Limb (tissue), 2 donors: Measurements from ENCODE around the gene MYO1C.
"Not testable (repeated sequence)": the region's sequence is repeated elsewhere in the genome, so short reads cannot be mapped to it uniquely, and the experiment has no call there.

Experiments used
- DNase-seq, 2 donors: peaks; one replicate each; pipeline ENCODE4 v3.0.0-alpha.2; 2016; ENCODE audit errors: extremely low spot score in 2 of 2

The MYO1C gene, protein sequence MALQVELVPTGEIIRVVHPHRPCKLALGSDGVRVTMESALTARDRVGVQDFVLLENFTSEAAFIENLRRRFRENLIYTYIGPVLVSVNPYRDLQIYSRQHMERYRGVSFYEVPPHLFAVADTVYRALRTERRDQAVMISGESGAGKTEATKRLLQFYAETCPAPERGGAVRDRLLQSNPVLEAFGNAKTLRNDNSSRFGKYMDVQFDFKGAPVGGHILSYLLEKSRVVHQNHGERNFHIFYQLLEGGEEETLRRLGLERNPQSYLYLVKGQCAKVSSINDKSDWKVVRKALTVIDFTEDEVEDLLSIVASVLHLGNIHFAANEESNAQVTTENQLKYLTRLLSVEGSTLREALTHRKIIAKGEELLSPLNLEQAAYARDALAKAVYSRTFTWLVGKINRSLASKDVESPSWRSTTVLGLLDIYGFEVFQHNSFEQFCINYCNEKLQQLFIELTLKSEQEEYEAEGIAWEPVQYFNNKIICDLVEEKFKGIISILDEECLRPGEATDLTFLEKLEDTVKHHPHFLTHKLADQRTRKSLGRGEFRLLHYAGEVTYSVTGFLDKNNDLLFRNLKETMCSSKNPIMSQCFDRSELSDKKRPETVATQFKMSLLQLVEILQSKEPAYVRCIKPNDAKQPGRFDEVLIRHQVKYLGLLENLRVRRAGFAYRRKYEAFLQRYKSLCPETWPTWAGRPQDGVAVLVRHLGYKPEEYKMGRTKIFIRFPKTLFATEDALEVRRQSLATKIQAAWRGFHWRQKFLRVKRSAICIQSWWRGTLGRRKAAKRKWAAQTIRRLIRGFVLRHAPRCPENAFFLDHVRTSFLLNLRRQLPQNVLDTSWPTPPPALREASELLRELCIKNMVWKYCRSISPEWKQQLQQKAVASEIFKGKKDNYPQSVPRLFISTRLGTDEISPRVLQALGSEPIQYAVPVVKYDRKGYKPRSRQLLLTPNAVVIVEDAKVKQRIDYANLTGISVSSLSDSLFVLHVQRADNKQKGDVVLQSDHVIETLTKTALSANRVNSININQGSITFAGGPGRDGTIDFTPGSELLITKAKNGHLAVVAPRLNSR

DNA sequence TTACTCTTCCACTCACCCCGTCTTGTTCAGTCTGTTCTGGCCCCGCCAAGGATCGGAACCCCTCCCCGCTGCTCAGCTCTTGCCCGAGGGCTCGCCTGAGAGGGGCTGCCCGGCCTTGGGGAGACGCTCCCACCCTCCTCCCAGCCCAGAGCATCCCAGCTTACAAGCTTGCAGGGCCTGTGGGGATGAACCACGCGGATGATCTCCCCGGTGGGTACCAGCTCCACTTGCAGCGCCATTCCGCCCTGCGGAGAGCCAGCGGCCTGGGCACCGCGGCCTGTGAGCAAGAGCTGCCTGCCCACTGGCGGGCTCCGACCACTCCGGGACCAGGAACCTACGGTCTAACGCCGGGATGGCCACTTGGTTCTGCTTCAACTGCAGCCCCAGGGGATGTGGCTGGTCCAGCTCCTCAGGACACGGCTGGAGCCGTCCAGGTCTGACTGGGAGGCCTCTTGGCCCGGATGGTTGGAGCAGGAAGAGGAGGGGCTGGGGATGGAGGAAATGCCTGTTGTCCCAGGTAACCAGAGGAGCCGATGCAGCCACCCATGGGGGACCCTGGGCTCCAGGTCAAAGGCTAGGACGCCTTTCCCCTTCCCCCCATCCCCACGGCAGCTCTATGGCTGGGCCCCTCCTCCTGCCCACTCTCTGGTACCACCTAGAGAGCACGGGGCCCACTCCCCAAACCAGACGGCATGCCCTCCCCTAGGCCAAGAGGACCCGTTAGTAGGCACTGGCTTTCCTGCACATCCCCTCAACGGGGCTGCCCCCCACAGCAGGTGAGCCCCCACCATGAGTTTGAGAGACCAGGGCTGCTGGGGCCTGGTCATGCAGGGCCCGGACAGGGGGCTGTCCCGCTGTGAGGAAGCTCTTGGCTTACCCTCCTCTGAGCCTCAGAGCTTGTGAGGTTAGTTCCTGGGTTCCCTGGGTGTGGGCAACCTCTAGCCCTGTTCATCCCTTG is at the start of gene MYO1C:
TSS of gene MYO1C (minus strand) at position 438 of the 958 bp plus-strand sequence. CDS start at position 239, 199 bp downstream.
- DNase-seq, result no peak

DNA sequence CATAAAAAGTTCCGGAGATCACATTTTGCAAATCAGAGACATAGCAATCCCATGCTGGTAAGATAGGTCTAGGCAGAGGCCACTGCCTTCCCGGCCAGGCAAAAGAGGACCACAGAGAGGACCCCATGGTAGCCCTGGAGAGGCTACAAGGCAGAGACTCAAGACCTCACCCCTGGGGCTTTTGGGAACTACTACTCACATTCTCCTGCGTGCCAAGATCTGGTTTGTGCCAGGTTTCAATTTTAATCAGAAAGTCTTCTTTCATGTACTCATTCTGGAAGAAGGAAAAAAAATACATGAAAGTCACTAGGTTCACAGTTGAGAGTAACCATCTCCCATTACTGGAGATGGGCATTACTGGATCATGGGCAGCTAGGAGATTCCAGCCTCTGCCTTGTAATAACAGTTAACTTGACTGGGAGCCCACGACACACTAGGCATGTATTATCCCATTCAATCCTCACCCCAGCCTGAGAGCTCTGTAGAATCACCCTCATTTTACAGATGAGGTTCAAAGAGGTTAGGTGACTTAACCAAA is 49.0 kb upstream of the MYO1C start:
- DNase-seq, result no peak

DNA sequence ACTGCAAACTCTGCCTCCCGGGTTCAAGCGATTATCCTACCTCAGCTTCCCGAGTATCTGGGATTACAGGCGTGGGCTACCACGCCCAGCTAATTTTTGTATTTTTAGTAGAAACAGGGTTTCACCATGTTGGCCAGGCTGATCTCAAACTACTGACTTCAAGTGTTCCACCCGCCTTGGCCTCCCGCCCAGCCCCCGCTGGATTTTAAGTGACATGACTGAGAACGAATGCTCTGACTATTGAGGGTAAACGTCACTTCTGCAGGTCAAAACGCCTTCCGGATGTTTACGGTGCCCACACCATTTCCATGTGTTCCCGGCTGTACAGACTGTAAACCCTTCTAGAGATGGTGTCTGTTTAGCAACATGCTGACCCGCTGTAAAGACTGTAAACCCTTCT is 47.3 kb upstream of the MYO1C start:
- DNase-seq, result no peak

DNA sequence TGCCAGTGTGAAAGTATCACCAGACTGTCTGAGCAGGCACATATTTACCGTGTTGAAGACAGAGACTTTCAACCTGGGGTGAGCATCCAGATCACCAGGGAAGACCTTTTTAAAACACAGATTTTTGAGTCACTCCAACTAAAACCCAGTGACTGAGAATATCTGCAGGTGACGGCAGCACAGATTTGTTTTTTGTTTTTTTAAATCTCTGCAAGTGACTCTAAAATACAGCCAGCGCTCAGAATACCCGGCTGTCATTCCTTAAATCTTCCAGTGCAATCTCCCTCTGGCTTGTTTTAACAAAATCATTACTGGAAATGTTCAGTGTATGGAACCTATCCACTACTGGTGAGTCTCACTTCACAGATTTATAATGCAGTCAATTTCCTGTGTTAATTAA is 43.3 kb upstream of the MYO1C start:
- no peak for DNase-seq

DNA sequence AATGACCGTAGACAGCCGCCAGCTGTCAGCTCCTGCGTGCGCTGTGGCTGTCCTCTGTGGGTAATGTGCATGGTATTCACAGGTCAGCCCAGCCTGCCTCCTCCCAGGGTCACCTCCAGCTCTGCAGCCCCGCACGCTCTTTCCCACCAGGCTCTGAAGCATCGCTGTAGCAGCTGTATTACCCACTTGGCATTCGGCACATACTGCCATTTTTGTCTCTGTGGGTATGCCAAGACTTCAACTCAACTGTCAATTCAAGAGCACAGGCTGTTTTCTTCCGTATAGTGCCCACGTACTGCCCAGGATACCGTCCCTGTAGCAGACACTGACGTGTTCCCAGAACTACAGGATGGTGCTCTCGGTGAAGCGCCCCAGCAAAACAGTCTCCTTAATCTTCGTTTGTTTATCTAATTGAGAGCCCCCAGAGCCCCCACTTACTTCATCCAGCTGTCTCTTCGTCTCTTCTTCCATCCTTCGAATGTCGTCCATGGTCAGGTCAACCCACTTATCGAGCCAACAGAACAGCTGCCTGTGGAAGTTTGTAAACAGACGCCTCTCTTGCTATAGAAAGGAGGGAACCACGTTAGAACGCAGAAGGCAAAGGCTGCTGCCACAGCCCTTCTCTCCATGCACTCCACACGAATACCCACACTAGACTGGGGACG is 41.3 kb upstream of the MYO1C start:
- DNase-seq, result no peak

DNA sequence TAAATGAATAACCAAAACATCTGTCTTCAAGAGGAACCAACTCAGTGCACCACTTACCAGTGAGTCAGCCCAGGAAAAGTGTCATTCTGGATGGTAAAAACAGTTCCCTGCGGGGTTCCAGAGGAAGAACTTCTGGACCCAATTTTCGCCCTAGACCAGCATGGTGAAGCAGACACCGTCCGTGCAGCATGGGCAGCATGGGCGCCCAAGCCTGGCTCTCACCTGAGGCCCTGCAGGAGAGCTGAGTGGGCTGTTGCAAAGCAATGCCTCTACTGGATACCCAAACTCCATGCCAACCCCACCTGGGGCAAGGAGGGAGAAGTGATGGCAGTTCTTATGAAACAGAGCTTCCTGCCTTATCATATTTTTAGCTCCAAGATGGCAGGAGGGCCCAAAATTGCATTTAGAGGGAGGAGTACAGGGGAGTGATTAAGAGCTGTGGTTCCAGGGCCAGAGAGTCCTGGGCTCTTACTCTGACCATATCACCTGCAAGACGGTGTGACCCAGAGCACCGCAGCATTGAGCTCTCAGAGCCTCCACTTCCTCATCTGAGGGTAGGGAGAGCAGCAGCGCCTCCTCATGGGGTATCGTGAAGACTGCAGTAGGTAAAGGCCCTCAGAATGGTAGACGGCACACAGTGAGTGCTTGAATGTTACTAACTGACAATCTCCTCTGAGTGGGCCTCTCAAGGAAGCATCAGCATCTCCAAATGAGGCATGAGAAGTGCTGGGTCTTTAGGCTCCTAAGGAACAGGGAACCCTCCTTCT is 40.5 kb upstream of the MYO1C start:
- DNase-seq, result no peak

DNA sequence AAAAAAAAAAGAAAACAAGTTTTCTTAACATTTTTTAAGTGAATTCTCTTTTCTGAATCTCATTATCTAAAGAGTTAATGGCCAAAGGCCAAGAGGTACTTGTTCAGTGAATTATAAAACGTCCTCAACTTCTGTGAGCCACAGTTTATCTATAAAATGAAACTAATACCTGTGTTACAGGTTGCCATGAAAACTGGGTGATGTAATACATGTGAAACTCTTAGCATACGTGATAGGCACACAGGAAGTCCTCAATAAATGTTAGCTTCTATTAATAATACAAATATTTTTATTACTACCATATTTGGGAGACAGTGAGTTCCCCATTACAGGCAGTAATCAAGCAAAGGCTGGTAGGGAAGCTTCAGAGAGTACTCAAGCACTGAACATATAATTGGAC is 37.4 kb upstream of the MYO1C start:
- no peak for DNase-seq

DNA sequence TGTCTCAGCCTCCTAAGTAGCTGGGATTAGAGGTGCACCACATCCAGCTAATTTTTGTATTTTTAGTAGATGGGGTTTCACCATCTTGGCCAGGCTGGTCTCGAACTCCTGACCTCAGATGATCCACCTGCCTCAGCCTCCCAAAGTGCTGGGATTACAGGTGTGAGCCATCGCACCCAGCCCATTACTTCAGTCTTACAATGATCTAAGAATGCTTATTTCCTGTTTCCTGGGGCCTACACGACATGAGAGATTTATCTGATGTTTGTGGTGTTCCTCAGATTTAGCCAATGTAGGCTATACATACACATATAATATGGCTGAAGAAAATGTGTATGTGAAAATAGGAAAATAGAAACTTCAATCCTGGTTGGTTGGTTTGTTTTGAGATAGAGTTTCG is 34.4 kb upstream of the MYO1C start:
- DNase-seq, result not testable (repeated sequence)

DNA sequence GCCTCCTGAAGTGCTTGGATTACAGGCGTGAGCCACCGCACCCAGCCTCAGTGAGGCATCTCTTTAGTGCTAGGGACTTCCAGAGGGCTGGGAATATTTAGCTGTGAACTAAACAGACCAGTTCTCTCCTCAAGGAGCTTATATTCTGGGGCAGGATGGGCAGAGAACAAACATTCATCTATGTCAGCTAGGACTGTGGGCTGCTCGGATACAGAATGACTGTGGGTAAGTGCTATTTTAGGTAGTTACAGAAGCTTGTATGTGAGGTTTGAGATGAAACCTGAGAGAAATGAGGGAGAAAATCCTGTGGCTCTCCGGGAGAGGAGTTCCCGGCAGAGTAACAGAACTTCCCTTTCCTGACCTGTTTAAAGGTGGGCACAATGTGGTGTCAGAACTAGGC is 30.1 kb upstream of the MYO1C start:
- DNase-seq, result no peak

DNA sequence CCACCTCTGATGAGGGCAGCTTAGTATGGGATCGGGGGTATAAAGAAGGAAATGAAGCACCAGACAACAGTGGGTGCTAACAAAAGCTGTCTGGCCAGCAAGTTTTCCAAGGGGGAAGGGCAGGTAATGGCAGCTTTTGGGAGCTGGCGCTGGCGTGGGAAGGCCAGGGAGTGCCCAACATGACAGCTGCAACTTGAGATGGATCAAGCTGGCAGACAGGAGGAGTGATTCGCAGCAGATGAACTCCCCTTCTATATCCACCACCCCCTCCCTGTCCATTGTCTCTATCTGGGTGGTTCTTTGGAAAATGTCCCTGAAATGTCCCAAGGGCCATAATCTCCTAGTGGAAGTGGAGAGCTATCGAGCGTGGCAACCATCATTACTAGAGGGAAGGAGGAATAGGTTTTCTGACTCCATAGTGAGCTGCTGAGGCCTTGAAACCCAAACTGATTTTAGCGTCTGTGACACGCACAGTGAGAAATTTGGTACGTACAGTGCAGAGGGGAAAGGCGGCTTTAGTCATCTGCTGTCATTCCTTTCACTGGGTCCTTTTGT is 28.7 kb upstream of the MYO1C start:
- DNase-seq, result no peak

DNA sequence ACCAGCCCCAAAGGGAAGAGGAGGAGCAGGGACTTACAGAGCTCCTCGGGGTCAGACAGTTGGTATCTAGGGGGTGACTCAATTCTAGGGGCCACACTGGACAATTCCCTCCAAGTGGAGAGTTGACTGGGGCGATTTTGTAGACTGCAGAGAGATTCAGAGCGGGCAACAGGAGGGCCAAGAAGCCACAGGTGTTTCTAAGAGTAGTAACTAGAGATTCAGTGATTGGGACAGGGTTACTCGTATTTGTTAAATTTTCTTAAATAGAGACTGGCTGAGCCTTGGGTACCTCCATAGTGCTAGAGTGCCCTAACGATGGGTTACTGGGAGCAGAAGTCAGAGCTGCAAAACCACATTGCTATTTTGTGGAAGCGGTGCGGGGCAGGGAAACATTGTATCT is 27.2 kb upstream of the MYO1C start:
- no peak for DNase-seq

DNA sequence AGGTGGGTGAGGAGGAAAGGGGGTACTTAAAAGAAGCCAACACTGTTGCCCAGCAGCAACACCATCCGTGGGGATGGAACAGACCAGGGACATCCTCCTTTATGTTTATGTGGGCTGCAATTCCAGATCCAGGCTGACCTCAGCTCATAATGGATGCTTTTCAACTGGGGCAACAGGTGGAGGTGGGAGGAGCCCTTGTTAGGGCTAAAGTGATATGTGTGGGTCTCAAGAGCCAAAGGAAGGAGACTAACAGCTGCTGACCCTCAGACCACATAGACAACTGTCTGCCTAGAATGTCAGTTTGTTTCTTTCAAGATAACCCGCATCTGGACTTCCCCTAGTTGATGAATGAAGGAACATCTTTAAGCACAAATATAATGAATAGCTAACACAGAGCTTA is 25.9 kb upstream of the MYO1C start:
- DNase-seq, result no peak

DNA sequence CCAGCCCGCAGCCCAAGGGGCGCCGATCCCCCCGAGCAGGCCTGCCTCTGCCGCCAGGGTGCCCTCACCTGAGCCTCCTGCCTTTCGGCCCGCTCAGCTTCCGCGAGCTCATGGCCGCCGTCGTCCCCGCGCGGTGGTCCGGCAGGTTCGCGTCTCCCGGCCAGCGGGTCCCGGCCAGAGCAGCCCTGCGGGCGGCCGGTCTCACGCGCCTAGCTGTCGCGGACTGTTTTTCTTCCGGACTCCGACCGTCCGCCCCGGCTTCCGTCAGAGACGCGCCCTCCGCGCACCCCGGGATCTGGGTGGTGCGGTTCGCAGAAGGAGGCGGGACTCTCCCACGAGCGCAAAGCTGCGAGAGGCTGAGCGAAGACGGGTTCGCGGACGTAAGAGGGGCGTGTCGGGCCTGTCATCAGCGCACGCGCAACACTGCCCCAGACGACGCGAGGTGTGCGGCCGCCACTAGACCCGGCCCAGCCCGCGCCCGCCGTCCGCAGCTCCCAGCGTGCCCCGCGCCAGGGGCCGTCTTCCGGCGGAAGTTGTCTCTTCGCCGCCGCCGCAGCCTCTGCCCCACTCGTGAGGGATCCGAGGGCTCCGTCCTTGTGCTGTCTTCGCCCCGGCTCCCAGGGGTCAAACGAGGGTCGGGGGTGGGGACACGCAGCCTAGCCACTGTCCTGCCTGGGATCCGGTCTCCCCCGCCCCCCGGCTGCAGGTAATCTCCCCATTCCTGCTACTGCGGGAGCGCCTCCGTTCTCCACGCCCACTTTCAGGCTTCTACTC is 24.1 kb upstream of the MYO1C start, which contains the start of gene INPP5K:
TSS of gene INPP5K (minus strand) at position 225 of the 774 bp plus-strand sequence. CDS start at position 112, 113 bp downstream.
- DNase-seq, result peak; percentile 98

DNA sequence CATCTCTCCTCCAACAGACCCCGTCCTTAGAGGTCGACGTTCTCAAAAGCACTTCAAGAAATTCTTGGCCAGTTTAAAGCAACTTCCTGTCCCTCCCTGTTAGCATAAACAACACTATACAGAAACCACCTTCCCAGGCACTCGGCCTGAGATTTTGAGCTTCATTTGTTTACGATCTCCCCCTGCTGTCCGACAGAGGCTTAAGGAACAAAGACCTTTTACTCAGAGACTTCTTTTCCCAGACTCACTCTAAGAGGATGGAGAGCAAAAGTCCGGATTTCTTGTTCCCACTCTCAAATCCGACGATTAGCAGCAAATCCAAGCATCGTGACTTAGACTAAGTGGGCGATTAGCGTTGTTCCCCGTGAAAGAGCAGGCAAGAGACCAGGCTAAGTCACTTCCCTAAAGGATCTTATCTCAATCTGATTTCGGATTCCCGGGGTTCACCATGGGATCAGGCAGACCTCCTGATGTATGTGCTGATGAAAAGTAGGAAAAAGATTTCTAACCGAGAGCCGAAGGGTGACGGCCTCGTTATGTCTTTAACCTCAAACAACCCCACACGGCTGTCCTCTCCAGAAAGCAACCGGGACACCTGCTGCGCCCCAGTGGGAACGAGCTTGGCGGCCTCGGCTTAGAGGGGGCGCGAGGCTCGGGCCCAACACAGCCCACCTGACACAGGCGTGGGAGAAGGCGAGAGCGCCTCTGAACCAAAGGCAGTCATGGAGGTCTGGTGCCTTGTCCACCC is 23.3 kb upstream of the MYO1C start:
- DNase-seq, result peak; percentile 67 to 85

DNA sequence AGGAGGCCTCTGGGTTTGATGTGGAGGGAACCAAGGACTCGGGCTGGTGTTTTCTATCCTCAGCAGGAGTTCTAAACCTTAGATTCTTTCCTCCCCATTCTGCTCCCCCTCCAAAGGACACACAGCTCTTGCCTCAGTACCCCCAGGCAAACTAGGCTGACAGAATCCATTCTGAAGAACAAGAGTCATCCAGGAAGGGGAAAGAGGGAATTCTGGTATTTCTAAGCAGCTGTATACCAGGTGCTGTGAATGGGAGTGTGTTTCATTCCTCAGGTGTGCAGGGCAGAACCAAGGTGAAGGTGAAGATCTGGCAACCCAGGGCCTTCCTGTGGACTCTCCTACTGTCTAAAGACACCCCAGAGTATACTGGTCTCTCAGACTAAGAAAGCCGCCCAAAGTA is 19.9 kb upstream of the MYO1C start:
- DNase-seq, result no peak

DNA sequence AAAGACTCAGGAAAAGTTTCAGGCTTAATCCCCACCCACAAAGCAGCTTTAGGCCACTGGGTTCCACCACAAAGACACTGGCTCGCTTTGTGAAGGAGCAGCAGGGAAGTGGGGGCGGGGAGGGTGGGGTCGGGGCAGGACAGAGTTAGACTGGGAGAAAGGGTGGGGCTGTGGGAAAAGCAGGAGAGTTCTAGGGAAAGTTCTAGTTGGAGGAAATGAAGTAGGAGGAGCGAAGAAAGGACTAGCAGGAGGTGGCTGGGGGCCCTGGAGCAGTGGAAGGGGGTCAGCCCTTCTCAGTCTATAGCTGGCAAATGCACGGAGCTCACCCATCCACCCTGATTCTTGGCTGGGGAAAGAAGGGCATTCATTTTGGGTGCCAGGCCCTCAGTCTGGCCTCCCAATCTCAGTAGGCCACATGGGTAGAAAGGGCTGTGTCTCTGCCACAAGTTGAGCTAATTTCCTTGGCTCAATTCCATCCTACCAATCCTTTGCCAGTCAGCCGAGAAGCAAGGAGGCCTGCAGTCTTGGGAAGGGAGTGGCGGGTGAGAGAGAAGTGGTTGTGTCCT is 19.4 kb upstream of the MYO1C start:
- DNase-seq, result peak in 1 of 2 donors; percentile 33

DNA sequence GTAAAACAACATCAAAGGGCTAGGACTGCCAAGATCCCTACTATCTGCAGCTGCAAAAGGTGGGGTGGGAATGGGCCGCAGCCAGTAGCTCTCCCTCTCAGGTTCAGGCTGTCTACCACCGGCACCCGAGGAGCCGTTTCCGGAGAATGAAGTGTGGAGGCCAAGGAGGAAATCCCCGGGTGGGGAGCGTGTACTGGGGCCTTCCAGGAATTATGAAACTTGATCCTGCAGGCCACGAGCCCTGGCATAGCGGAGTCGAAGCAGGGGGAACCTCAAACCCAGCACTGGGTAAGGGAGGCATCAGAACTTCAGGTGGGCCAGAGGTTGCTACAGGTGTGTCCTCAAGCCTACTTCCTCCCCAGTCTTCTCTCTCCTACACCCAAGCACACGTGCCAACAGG is 18.8 kb upstream of the MYO1C start:
- DNase-seq, result no peak
